ENCODE measurements around the gene SHANK3.

The SHANK3 gene

DNA sequence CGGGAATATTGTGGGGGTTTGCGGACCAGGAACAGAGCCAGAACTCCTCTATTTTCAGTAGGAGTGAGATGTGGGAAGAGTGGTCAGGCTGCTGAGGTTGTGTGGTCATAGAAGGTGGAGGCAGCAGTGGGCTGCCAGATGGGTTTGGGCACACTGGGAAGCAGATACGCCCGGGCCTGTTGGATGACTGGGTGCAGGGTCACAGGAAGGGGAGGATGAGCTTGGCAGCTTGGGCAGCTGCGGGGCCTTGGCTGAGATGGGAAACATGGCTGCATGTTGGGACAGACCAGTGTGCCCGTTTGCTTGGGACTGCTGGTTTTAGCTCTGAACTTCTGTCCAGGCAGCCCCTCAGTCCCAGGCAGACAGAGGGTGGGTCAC is 11.4 kb downstream of the SHANK3 start:
- DNase-seq (ENCODE audit: low spot score): peak; percentile 62
- no peak overlapping the region for H3K4me3 ChIP-seq
- TF ChIP-seq, protein P1, sequence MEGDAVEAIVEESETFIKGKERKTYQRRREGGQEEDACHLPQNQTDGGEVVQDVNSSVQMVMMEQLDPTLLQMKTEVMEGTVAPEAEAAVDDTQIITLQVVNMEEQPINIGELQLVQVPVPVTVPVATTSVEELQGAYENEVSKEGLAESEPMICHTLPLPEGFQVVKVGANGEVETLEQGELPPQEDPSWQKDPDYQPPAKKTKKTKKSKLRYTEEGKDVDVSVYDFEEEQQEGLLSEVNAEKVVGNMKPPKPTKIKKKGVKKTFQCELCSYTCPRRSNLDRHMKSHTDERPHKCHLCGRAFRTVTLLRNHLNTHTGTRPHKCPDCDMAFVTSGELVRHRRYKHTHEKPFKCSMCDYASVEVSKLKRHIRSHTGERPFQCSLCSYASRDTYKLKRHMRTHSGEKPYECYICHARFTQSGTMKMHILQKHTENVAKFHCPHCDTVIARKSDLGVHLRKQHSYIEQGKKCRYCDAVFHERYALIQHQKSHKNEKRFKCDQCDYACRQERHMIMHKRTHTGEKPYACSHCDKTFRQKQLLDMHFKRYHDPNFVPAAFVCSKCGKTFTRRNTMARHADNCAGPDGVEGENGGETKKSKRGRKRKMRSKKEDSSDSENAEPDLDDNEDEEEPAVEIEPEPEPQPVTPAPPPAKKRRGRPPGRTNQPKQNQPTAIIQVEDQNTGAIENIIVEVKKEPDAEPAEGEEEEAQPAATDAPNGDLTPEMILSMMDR (IDR thresholded peaks at IDR 0.05): no peak
- no peak overlapping the region for H3K27ac ChIP-seq

DNA sequence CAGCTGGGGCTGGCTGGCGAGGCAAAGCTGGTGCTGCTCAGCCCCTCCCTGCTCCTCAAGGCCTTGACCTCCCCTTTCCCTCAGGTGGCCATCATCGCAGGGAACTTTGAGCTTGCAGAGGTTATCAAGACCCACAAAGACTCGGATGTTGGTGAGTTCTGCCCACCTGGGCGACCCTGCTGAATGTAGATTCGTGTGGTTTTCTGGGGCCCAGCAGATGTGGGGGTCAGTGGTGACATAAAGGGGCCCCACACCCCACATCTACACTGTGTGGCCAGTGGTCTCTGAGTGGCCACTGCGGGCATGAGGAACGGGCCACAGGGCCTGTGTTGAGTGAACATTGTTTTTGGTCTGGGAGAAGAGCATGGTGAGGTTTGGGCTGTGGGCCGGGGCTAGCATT is 11.9 kb downstream of the SHANK3 start:
- H3K4me3 ChIP-seq: no peak overlapping the region
- TF ChIP-seq, protein P1 (IDR thresholded peaks at IDR 0.05): no peak
- peak; percentile 66 for DNase-seq (ENCODE audit: low spot score)
- no peak overlapping the region for H3K27ac ChIP-seq

DNA sequence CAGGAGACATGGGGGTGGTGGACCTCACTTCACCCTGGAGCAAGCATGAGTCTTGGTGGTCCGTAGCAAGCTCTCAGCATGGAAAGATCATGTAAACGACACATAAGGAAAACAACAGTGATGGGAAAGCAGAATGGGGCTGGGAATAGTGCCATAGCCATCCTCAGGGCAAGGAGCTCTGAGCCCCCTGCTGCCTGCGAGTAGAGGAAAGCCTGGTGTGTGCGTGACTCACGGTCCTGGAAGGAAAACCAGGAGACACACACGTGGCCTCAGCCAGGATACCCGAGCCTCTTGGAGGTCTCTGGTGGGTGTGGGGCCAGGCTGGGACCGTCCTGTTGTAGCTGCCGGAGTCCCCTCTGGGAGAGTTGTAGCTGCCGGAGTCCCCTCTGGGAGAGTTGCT is 12.4 kb downstream of the SHANK3 start:
- Histone ChIP-seq H3K4me3 (no peak overlapping the region), H3K27ac (no peak overlapping the region)
- DNase-seq (ENCODE audit: low spot score): no peak
- TF ChIP-seq, protein P1 (IDR thresholded peaks at IDR 0.05): no peak

GRCh38 chr22:50686794-50687193 is 14.2 kb downstream of the SHANK3 start:
- no peak overlapping the region for H3K4me3 ChIP-seq
- TF ChIP-seq, protein P1 (IDR thresholded peaks at IDR 0.05): no peak
- no peak overlapping the region for H3K27ac ChIP-seq
- no peak for DNase-seq (ENCODE audit: low spot score)

DNA sequence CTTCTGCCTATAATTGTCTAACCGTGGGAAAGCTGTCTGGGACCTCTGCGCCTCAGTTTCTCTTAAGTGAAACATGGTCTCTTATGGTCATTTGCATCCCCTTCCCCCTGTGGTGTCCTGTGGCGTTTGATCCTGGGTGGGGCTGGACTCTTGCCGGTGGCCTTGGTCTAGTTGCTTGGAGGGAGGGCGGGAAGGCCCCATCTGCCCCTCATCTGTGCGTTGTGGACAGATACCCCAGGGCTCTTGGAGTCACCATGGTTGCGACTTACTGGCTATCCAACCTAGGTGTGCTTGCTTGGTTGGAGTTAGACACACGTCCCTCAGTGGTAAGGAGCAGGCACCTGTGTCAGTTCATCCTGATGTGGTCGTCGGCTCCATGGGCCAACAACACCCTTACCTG is 15.2 kb downstream of the SHANK3 start:
- TF ChIP-seq, protein P1 (IDR thresholded peaks at IDR 0.05): no peak
- no peak overlapping the region for H3K4me3 ChIP-seq
- peak; percentile 57 for DNase-seq (ENCODE audit: low spot score)
- H3K27ac ChIP-seq: no peak overlapping the region

DNA sequence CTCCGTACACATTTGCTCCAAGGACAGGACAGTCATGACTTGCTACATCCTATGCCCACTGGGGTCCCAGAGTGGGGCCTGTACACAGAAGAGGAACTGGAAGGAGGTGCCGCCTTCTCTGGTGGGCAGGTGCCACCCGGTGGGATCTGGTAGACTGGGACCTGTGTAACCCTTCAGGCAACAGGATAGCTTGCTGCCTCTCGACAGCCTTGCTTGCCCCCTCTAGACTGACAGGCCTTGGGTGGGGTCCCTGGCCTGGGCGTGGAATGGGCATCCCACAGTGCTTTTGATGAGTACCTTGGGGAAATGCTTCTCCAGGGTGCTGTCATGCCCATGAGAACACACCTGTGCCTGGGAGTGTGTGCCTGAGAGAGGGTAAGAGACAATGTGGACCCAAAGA is 15.8 kb downstream of the SHANK3 start:
- no peak overlapping the region for H3K4me3 ChIP-seq
- TF ChIP-seq, protein P1 (IDR thresholded peaks at IDR 0.05): no peak
- peak; percentile 61 for DNase-seq (ENCODE audit: low spot score)
- H3K27ac ChIP-seq: no peak overlapping the region

DNA sequence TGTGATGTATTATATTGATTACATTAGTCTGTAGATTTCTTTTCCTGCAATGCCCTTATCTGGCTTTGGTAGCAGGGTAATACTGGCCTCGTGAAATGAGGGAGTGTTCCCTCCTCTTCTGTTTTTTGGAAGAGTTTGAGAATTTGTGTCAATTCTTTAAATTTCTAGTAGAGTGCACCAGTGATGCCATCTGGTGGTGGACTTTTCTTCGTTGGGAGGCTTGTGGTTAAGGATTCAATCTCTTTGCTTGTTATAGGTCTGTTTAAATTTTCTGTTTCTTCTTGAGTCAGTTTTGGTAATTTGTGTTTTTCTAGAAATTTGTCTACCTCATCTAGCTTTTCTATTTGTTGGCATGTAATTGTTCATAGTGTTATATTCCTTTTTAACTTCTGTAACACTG is 18.9 kb downstream of the SHANK3 start:
- DNase-seq (ENCODE audit: low spot score): no peak
- no peak overlapping the region for H3K27ac ChIP-seq
- TF ChIP-seq, protein P1 (IDR thresholded peaks at IDR 0.05): no peak
- H3K4me3 ChIP-seq: no peak overlapping the region
